Ishikawa (cell line): ENCODE results near the gene PLSCR1.

Source experiments
- CREB1 ChIP-seq: IDR thresholded peaks from 2 replicates; pipeline ENCODE4 v1.6.1; 2012; ENCODE audit warnings: low read depth
- EP300 ChIP-seq: IDR thresholded peaks from 2 replicates; pipeline ENCODE4 v1.6.1; 2012; ENCODE audit warnings: borderline replicate concordance
- FOXM1 ChIP-seq: IDR thresholded peaks from 2 replicates; pipeline ENCODE4 v1.6.1; 2012; ENCODE audit warnings: low read depth, borderline replicate concordance
- RAD21 ChIP-seq: IDR thresholded peaks from 2 replicates; pipeline ENCODE4 v1.6.1; 2012; ENCODE audit warnings: low read depth
- TCF12 ChIP-seq: IDR thresholded peaks from 2 replicates; pipeline ENCODE4 v1.6.1; 2012; ENCODE audit warnings: low read depth
- TEAD4 ChIP-seq: IDR thresholded peaks from 2 replicates; pipeline ENCODE4 v1.6.1; 2012
- USF1 ChIP-seq: IDR thresholded peaks from 2 replicates; pipeline ENCODE4 v1.6.1; 2012
- YY1 ChIP-seq: IDR thresholded peaks from 2 replicates; pipeline ENCODE4 v1.6.1; 2012; ENCODE audit warnings: low read depth
- TF ChIP-seq, protein P1 (sequence below): IDR thresholded peaks from 2 replicates; pipeline ENCODE4 v1.6.1; 2012; ENCODE audit warnings: low read depth, mild to moderate bottlenecking

GRCh38 chr3:146530609-146531008 is 13.8 kb downstream of the PLSCR1 start:
- TF ChIP-seq, protein P1, sequence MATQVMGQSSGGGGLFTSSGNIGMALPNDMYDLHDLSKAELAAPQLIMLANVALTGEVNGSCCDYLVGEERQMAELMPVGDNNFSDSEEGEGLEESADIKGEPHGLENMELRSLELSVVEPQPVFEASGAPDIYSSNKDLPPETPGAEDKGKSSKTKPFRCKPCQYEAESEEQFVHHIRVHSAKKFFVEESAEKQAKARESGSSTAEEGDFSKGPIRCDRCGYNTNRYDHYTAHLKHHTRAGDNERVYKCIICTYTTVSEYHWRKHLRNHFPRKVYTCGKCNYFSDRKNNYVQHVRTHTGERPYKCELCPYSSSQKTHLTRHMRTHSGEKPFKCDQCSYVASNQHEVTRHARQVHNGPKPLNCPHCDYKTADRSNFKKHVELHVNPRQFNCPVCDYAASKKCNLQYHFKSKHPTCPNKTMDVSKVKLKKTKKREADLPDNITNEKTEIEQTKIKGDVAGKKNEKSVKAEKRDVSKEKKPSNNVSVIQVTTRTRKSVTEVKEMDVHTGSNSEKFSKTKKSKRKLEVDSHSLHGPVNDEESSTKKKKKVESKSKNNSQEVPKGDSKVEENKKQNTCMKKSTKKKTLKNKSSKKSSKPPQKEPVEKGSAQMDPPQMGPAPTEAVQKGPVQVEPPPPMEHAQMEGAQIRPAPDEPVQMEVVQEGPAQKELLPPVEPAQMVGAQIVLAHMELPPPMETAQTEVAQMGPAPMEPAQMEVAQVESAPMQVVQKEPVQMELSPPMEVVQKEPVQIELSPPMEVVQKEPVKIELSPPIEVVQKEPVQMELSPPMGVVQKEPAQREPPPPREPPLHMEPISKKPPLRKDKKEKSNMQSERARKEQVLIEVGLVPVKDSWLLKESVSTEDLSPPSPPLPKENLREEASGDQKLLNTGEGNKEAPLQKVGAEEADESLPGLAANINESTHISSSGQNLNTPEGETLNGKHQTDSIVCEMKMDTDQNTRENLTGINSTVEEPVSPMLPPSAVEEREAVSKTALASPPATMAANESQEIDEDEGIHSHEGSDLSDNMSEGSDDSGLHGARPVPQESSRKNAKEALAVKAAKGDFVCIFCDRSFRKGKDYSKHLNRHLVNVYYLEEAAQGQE = no peak
- TF ChIP-seq TEAD4 (no peak), YY1 (no peak), USF1 (no peak), EP300 (no peak), RAD21 (no peak), CREB1 (no peak), FOXM1 (no peak), TCF12 (no peak)
